CD4-positive, CD25-positive, alpha-beta regulatory T cell (primary cell): ENCODE results near the gene GALNT2. TPM values are rescaled to one million over a fixed set of nuclear protein-coding genes. Genes with fewer than 3 reads are reported as not detected.

Experiments used
- ATAC-seq, 2 donors: fragments of 150-1000 bp; cut with Tn5 transposase; one replicate each; pipeline ENCODE4 v1.10.0; 2021; ENCODE audit warnings: low read depth in 2 of 2, moderate number of reproducible peaks in 2 of 2, moderate library complexity in 1 of 2
- DNase-seq, 3 donors: peaks; one replicate each; pipeline versions ENCODE4 v3.0.0 to v3.0.0-alpha.2; 2012 to 2022; ENCODE audit warnings: mixed read lengths in 1 of 3
- H3K27ac ChIP-seq: one replicate; pipeline ENCODE4 v1.7.0; 2013; ENCODE audit warnings: mild to moderate bottlenecking, low read length; ENCODE audit not compliant: insufficient read depth, poor library complexity, severe bottlenecking
- H3K27me3 ChIP-seq: one replicate; pipeline ENCODE4 v1.7.0; 2013; ENCODE audit warnings: low read length; ENCODE audit not compliant: control insufficient read depth, insufficient read depth
- H3K36me3 ChIP-seq: one replicate; pipeline ENCODE4 v1.7.0; 2013; ENCODE audit warnings: mild to moderate bottlenecking, low read length, moderate library complexity; ENCODE audit not compliant: control insufficient read depth, insufficient read depth
- H3K4me1 ChIP-seq: 2 replicates; pipeline ENCODE4 v1.7.0; 2013; ENCODE audit warnings: mild to moderate bottlenecking, low read length; ENCODE audit not compliant: insufficient read depth, control insufficient read depth, poor library complexity, severe bottlenecking
- H3K4me3 ChIP-seq: one replicate; pipeline ENCODE4 v1.7.0; 2013; ENCODE audit warnings: low read depth, mild to moderate bottlenecking, low read length, moderate library complexity
- H3K9me3 ChIP-seq, 2 experiments: 1 replicate in 1 of 2; 2 replicates in 1 of 2; pipeline ENCODE4 v1.7.0; 2013; ENCODE audit warnings: low read length in 2 of 2, mild to moderate bottlenecking in 1 of 2, moderate library complexity in 1 of 2; ENCODE audit not compliant: control insufficient read depth in 2 of 2
- H3K27ac Mint-ChIP-seq, 3 donors: one replicate each; pipeline ENCODE4 v1.8.0; 2020 to 2022; ENCODE audit warnings: mild to moderate bottlenecking in 3 of 3, mixed read lengths in 3 of 3, moderate library complexity in 2 of 3
- H3K27me3 Mint-ChIP-seq: one replicate; pipeline ENCODE4 v1.8.0; 2022; ENCODE audit warnings: mild to moderate bottlenecking, mixed read lengths
- H3K36me3 Mint-ChIP-seq: one replicate; pipeline ENCODE4 v1.8.0; 2020; ENCODE audit warnings: mixed read lengths
- H3K4me1 Mint-ChIP-seq, 4 donors: one replicate each; pipeline ENCODE4 v1.8.0; 2020 to 2022; ENCODE audit warnings: mixed read lengths in 4 of 4, mild to moderate bottlenecking in 1 of 4
- H3K4me3 Mint-ChIP-seq, 4 donors: one replicate each; pipeline ENCODE4 v1.8.0; 2020 to 2022; ENCODE audit warnings: mild to moderate bottlenecking in 4 of 4, mixed read lengths in 4 of 4, moderate library complexity in 3 of 4
- H3K9me3 Mint-ChIP-seq, 7 donors: one replicate each; pipeline ENCODE4 v1.8.0; 2020 to 2022; ENCODE audit warnings: mixed read lengths in 7 of 7, mild to moderate bottlenecking in 3 of 7, moderate library complexity in 2 of 7
- polyA plus RNA-seq, 4 donors: library from polyadenylated mRNA; unstranded; fragments of 300-500 nt; fragmentation: Illumina TruSeq; gene quantifications; one replicate each; pipeline ENCODE4 v1.2.3, GENCODE V29; 2021
- total RNA-seq: library from RNA; stranded (reverse); gene quantifications from one replicate; pipeline ENCODE4 v1.2.3, GENCODE V29; 2022

Gene GALNT2
- total and polyA plus RNA-seq, 5 donors from 2014 or later, result 10.9 to 15.8 (median 13.1) TPM

DNA sequence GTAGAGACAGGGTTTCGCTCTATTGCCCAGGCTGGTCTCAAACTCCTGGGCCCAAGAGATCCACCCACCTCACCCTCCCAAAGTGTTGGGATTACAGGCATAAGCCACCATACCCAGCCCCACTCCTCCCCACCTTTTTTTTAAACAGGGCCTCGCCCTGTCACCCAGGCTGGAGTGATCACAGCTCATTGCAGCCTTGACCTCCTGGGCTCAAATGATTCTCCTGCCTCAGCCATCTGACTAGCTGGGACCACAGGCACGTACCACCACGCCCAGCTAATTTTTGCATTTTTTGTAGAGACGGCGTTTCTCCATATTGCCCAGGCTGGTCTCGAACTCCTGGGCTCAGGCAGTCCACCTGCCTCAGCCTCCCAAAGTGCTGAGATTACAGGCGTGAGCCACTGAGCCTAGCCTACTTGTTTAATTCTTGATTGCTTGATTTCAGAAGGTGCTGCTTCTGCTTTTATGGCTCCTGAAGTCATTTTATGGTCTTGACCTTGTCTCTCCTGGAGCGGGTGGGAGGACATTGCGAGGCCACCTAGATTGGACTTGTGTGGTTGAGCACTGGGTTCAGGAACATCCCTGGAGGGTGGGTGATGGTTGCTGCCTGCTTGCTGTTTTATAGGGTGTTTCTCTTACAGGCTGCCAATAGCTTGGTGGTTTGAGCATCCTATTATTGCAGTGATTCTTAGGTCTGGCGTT, 81.9 kb downstream of the GALNT2 start:
- DNase-seq (no peak), ATAC-seq (no peak)
- Mint-ChIP-seq H3K27ac (peak overlapping the region in 2 of 3 donors; percentile 14 to 32), H3K9me3 (no peaks in the 10 kb centered on the region), H3K27me3 (no peaks in the 10 kb centered on the region), H3K36me3 (no peaks in the 10 kb centered on the region), H3K4me3 (no peak overlapping the region), H3K4me1 (peaks cover 9 to 52% (median 21%) of the 10 kb centered on the region in 4 donors)
- H3K4me3 ChIP-seq, result no peak overlapping the region
- no peaks in the 10 kb centered on the region for H3K4me1 ChIP-seq
- H3K27ac ChIP-seq, result no peak overlapping the region
- no peaks in the 10 kb centered on the region for H3K36me3 ChIP-seq
- H3K9me3 ChIP-seq, result no peaks in the 10 kb centered on the region
- H3K27me3 ChIP-seq, result no peaks in the 10 kb centered on the region

DNA sequence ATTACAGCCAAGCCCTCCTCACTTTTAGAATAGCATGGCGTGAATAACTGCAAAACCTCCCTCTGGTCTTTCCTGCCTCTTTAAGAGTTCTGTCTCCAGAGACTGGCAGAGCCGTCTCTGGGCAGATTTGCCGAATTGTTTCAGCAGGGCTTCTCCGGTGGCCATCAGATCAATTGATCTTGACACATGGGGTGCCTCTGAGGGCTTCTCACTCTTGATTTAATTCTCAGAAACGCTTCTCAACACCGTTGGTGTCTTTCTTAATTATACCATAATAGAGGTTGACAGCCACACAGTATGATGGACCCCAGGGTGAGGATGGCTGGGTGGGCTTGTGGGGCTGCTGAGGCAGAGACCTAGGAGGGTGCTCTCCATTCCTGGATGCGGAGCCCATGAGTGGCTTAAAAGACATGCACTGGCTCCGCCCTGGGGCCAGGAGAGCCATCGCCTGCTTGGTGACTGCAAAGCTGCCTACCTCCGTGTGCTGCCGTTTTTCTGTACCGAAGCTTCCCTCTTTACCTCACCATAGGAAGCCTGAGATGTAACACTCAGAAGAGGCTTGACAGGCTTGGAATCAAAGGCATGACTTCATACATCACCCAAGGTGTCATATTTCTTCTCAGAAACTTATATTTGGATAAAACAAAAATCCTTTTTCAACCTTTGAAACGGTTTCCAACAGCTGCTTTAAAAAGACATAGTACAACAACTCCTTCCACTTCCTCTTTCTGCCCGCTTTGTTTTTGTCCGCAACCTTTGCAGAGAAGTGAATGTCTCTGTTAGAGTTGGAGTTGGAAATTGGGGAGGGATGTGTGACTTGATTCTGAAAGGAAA, 82.9 kb downstream of the GALNT2 start:
- H3K27ac ChIP-seq, result no peak overlapping the region
- peak overlapping the region in 1 of 3 donors; percentile 32 for H3K27ac Mint-ChIP-seq
- H3K4me3 Mint-ChIP-seq, result peak overlapping the region in 1 of 4 donors; percentile 46

DNA sequence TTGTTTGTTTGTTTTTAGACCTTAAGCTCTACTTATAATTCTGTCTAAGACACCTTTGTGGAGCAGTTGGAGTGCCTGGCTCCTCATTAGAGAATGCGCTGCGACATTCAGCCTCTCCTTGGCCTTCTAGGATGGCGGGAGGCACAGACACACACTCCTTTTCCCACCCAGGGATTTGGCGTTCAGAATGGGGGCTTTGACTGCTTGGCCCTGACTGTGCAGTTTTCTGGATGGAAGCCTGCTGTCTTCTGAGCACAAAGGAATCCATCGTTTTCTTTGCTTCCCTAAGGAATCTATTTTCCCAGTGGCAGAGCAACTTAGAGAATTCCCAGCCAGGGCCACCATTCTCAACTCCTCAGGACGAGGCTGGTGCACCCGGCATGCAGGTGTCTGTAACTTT, 83.6 kb downstream of the GALNT2 start:
- no peaks in the 10 kb centered on the region for H3K27me3 ChIP-seq
- Mint-ChIP-seq H3K36me3 (peaks cover 1% of the 10 kb centered on the region), H3K27ac (no peak overlapping the region), H3K9me3 (no peaks in the 10 kb centered on the region), H3K4me3 (no peak overlapping the region), H3K27me3 (no peaks in the 10 kb centered on the region), H3K4me1 (peaks cover 4 to 49% (median 20%) of the 10 kb centered on the region in 4 donors)
- DNase-seq (no peak), ATAC-seq (no peak)
- no peaks in the 10 kb centered on the region for H3K4me1 ChIP-seq
- no peak overlapping the region for H3K27ac ChIP-seq
- no peaks in the 10 kb centered on the region for H3K9me3 ChIP-seq
- no peak overlapping the region for H3K4me3 ChIP-seq
- H3K36me3 ChIP-seq, result no peaks in the 10 kb centered on the region

More for the DNA sequence above, 82.9 kb downstream of the GALNT2 start:
- no peaks in the 10 kb centered on the region for H3K27me3 Mint-ChIP-seq
- Histone ChIP-seq H3K9me3 (no peaks in the 10 kb centered on the region), H3K4me3 (no peak overlapping the region), H3K27me3 (no peaks in the 10 kb centered on the region), H3K36me3 (no peaks in the 10 kb centered on the region), H3K4me1 (no peaks in the 10 kb centered on the region)
- H3K36me3 Mint-ChIP-seq, result no peaks in the 10 kb centered on the region
- ATAC-seq, result peak; percentile 43 to 52
- peak in 1 of 3 donors; percentile 13 for DNase-seq
- H3K9me3 Mint-ChIP-seq, result no peaks in the 10 kb centered on the region
- H3K4me1 Mint-ChIP-seq, result peaks cover 4 to 48% (median 18%) of the 10 kb centered on the region in 4 donors

DNA sequence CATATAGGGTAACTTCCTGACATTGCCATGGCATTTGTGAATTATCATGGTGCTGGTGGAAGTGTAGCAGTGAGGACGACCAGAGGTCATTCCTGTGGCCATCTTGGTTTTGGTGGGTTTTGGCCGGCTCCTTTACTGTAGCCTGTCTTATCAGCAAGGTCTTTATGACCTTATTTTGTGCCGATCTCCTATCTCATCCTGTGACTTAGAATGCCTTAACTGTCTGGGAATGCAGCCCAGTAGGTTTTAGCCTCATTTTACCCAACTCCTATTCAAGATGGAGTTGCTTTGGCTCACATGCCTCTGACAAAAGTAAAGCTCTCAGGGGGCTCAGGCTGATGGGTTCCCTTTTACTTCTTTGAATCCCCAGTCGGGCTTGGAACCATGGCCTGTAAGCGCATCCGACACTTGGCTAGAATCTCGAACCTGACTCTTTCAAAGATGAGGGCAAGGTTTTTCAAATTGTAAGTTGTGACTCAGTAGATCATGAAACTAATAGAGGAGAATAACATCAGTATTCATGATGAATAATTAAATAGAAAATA, 85.0 kb downstream of the GALNT2 start:
- Mint-ChIP-seq H3K4me3 (no peak overlapping the region), H3K9me3 (no peaks in the 10 kb centered on the region), H3K27me3 (no peaks in the 10 kb centered on the region), H3K27ac (peak overlapping the region in 1 of 3 donors; percentile 20), H3K36me3 (peaks cover 9% of the 10 kb centered on the region), H3K4me1 (peaks cover 2 to 47% (median 16%) of the 10 kb centered on the region in 4 donors)
- H3K27ac ChIP-seq, result no peak overlapping the region
- no peaks in the 10 kb centered on the region for H3K36me3 ChIP-seq
- H3K27me3 ChIP-seq, result no peaks in the 10 kb centered on the region
- DNase-seq (no peak), ATAC-seq (no peak)
- no peaks in the 10 kb centered on the region for H3K9me3 ChIP-seq
- no peaks in the 10 kb centered on the region for H3K4me1 ChIP-seq
- H3K4me3 ChIP-seq, result no peak overlapping the region

DNA sequence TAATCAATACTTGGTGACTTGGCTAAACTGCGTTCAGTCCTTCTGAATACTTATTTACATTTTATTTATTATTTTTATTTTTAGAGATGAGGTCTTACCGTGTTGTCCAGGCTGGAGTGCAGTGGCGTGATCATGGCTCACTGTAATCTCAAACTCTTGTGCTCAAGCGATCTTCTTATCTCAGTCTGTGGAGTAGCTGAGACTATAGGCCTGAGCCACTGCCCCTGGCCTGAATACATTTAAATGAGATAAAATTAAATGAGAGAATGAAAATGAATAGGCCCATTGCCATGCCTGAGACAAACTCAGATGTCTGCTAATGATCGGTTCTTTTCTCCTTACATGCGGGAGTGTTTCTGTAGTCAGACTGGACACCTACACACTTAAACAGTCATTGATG, 86.0 kb downstream of the GALNT2 start:
- Histone ChIP-seq H3K27me3 (no peaks in the 10 kb centered on the region), H3K27ac (no peak overlapping the region), H3K36me3 (no peaks in the 10 kb centered on the region), H3K4me1 (no peaks in the 10 kb centered on the region), H3K4me3 (no peak overlapping the region), H3K9me3 (no peaks in the 10 kb centered on the region)
- no peak for ATAC-seq
- peaks cover 10% of the 10 kb centered on the region for H3K36me3 Mint-ChIP-seq
- peaks cover 7 to 48% (median 18%) of the 10 kb centered on the region in 4 donors for H3K4me1 Mint-ChIP-seq
- H3K4me3 Mint-ChIP-seq, result no peak overlapping the region
- no peaks in the 10 kb centered on the region for H3K27me3 Mint-ChIP-seq
- no peak for DNase-seq
- no peaks in the 10 kb centered on the region for H3K9me3 Mint-ChIP-seq
- H3K27ac Mint-ChIP-seq, result peak overlapping the region in 1 of 3 donors; percentile 17

DNA sequence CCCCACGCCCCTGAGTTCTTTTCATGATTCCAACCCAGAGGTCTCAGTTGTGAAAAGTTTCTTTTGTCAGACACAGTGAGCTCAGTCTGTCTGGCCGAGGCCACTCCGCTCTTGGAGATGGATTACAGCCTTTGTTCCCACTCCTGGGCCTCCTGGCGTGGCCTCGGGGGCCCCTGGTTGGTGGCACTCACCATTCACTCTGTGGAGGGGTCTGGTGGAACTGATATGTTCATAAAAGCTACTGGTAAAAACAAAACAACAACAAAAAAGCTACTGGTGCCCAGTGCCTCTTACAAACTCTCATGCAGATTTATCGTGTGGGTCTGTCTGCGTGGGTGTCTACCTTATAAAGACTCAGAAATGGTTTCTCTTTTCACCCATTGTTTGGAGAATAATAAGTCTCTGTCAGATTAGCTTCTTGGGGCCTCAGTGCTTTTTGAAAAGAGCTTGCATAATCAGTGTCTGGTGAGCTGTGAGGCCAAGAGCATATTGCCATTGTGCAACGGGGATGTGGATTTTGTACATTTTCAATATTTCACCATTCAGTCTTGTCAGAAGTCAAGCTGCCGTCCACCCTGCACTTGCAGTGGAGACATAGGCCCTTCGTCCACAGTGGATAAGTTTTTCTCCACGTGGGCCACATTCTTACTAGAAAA, 86.7 kb downstream of the GALNT2 start:
- Histone ChIP-seq H3K27ac (no peak overlapping the region), H3K9me3 (no peaks in the 10 kb centered on the region), H3K27me3 (no peaks in the 10 kb centered on the region), H3K36me3 (no peaks in the 10 kb centered on the region), H3K4me1 (no peaks in the 10 kb centered on the region), H3K4me3 (no peak overlapping the region)
- Mint-ChIP-seq H3K36me3 (peaks cover 10% of the 10 kb centered on the region), H3K9me3 (no peaks in the 10 kb centered on the region), H3K4me1 (peaks cover 10 to 50% (median 18%) of the 10 kb centered on the region in 4 donors), H3K4me3 (no peak overlapping the region), H3K27me3 (no peaks in the 10 kb centered on the region), H3K27ac (peak overlapping the region in 1 of 3 donors; percentile 17)
- no peak for ATAC-seq
- DNase-seq, result no peak

DNA sequence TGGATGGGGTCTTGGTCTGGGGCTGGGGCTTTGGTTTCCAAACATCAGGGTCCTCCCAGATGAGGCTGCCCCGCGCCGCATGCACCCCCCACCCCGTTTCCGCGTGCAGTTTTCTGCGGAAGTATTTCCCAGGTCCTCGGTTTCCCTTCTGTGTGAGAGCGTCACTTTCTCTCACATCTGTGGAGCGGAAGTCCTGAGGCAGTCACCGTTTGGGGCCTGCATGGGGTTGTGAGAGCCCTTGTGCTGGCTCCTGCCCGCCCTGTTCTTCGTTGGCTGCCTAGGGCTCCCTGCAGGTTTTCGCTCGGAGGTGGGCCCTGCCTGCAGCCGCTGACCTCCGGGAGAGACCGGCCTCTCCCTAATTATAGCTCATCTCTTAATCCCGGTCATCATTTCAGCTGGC, 88.0 kb downstream of the GALNT2 start:
- no peak overlapping the region for H3K27ac ChIP-seq
- Mint-ChIP-seq H3K4me1 (peaks cover 11 to 40% (median 19%) of the 10 kb centered on the region in 4 donors), H3K27me3 (no peaks in the 10 kb centered on the region), H3K4me3 (no peak overlapping the region), H3K36me3 (peaks cover 10% of the 10 kb centered on the region), H3K27ac (no peak overlapping the region), H3K9me3 (no peaks in the 10 kb centered on the region)
- no peaks in the 10 kb centered on the region for H3K27me3 ChIP-seq
- H3K4me3 ChIP-seq, result no peak overlapping the region
- no peaks in the 10 kb centered on the region for H3K4me1 ChIP-seq
- H3K9me3 ChIP-seq, result no peaks in the 10 kb centered on the region
- no peak for DNase-seq
- no peaks in the 10 kb centered on the region for H3K36me3 ChIP-seq
- no peak for ATAC-seq
